Type B pancreatic cell (in vitro differentiated cells): Measurements from ENCODE around the gene PCAT7. TPM values are rescaled to one million over a fixed set of nuclear protein-coding genes. Genes with fewer than 3 reads are reported as not detected.

Experiments
- DNase-seq: peaks from one replicate; pipeline ENCODE4 v3.0.0; 2021; ENCODE audit warnings: mixed read lengths; ENCODE audit not compliant: unreplicated experiment; ENCODE audit errors: extremely low spot score
- H3K27ac Mint-ChIP-seq: 2 replicates; pipeline ENCODE4 v1.8.0; 2021; ENCODE audit warnings: mild to moderate bottlenecking, mixed read lengths
- H3K27me3 Mint-ChIP-seq: 2 replicates; pipeline ENCODE4 v1.8.0; 2021; ENCODE audit warnings: mixed read lengths
- H3K36me3 Mint-ChIP-seq: 2 replicates; pipeline ENCODE4 v1.8.0; 2021; ENCODE audit warnings: mixed read lengths
- H3K4me1 Mint-ChIP-seq: one replicate; pipeline ENCODE4 v1.8.0; 2021; ENCODE audit warnings: mixed read lengths; ENCODE audit not compliant: unreplicated experiment
- H3K4me3 Mint-ChIP-seq: 2 replicates; pipeline ENCODE4 v1.8.0; 2021; ENCODE audit warnings: mild to moderate bottlenecking, mixed read lengths
- H3K9me3 Mint-ChIP-seq: 2 replicates; pipeline ENCODE4 v1.8.0; 2021; ENCODE audit warnings: mixed read lengths
- total RNA-seq: library from RNA; stranded (reverse); gene quantifications from 2 replicates; pipeline ENCODE4 v1.2.1, GENCODE V29; 2021; ENCODE audit warnings: low replicate concordance
- TF ChIP-seq, protein P1 (sequence below): fragments of 200-600 bp; sonication (generic); conservative IDR thresholded peaks from 2 replicates; pipeline ENCODE4 v1.5.0; 2021; ENCODE audit warnings: antibody characterized with exemption, mild to moderate bottlenecking

The PCAT7 gene
- total RNA-seq, 1 donor from 2014 or later: 14.7 TPM

GRCh38 chr9:94514722-94515121, 40.2 kb upstream of the PCAT7 start:
- DNase-seq: no peak
- Mint-ChIP-seq H3K36me3 (no peaks in the 10 kb centered on the region), H3K27ac (no peak overlapping the region), H3K27me3 (no peaks in the 10 kb centered on the region), H3K9me3 (no peaks in the 10 kb centered on the region), H3K4me1 (peaks cover 16% of the 10 kb centered on the region), H3K4me3 (no peak overlapping the region)
- TF ChIP-seq, protein P1, sequence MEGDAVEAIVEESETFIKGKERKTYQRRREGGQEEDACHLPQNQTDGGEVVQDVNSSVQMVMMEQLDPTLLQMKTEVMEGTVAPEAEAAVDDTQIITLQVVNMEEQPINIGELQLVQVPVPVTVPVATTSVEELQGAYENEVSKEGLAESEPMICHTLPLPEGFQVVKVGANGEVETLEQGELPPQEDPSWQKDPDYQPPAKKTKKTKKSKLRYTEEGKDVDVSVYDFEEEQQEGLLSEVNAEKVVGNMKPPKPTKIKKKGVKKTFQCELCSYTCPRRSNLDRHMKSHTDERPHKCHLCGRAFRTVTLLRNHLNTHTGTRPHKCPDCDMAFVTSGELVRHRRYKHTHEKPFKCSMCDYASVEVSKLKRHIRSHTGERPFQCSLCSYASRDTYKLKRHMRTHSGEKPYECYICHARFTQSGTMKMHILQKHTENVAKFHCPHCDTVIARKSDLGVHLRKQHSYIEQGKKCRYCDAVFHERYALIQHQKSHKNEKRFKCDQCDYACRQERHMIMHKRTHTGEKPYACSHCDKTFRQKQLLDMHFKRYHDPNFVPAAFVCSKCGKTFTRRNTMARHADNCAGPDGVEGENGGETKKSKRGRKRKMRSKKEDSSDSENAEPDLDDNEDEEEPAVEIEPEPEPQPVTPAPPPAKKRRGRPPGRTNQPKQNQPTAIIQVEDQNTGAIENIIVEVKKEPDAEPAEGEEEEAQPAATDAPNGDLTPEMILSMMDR: no peak

GRCh38 chr9:94517254-94517653, 37.6 kb upstream of the PCAT7 start:
- no peak overlapping the region for H3K27ac Mint-ChIP-seq
- no peaks in the 10 kb centered on the region for H3K9me3 Mint-ChIP-seq
- no peaks in the 10 kb centered on the region for H3K27me3 Mint-ChIP-seq
- peaks cover 3% of the 10 kb centered on the region for H3K36me3 Mint-ChIP-seq
- no peak for DNase-seq
- H3K4me3 Mint-ChIP-seq: no peak overlapping the region
- TF ChIP-seq, protein P1: no peak
- H3K4me1 Mint-ChIP-seq: peaks cover 5% of the 10 kb centered on the region

DNA sequence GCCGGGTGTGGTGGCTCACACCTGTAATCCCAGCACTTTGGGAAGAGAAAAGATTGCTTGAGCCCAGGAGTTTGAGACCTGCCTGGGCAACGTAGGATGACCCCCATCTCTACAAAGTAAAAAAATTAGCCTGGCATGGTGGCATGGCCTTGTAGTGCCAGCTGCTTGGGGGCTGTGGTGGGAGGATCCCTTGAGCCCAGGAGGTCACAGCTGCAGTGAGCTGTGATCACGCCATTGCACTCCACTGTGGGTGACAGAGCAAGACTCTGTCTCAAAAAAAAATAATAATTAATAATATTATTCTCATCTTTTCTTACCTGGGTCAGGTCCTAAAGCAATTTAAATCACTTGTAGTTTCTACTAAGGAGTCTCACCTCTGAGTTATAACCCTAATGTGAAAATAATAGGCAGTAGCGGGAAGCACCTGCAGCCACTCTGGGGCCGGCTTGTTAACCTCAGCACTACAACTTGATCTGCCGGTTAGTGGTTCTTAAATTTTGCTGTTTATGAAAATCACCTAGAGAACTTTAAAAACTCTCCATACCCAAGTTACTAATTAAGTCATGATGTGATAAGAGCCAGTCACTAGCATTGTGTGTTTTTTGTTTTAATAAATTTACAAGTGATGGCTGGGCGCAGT, 29.4 kb upstream of the PCAT7 start:
- Mint-ChIP-seq H3K27ac (no peak overlapping the region), H3K36me3 (peaks cover 3% of the 10 kb centered on the region), H3K4me1 (no peaks in the 10 kb centered on the region), H3K27me3 (no peaks in the 10 kb centered on the region), H3K9me3 (no peaks in the 10 kb centered on the region), H3K4me3 (no peak overlapping the region)
- no peak for DNase-seq
- TF ChIP-seq, protein P1: no peak

DNA sequence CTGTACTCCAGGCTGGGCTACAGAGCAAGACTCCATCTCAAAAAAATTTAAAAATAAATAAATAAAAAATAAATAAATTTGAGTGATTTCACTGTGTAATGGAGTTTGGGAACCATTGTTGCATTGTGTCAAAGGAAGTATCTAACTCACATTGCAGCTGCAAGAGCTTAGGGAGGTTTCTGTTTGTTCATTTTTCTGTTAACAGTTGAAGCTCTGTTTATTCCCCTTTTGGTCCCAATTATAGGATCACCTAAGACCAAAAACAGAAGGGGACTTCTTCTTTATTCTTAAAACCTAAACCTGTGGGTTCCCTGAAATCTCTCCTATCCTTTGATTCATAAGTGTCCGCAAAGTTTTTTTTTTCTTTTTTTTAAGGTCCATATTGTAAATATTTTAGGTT, 28.6 kb upstream of the PCAT7 start:
- Mint-ChIP-seq H3K4me1 (no peaks in the 10 kb centered on the region), H3K27me3 (no peaks in the 10 kb centered on the region), H3K9me3 (no peaks in the 10 kb centered on the region), H3K36me3 (peaks cover 3% of the 10 kb centered on the region), H3K27ac (no peak overlapping the region), H3K4me3 (no peak overlapping the region)
- no peak for DNase-seq
- TF ChIP-seq, protein P1: no peak

GRCh38 chr9:94526951-94527350, 27.9 kb upstream of the PCAT7 start:
- H3K4me3 Mint-ChIP-seq: no peak overlapping the region
- no peak overlapping the region for H3K27ac Mint-ChIP-seq
- no peaks in the 10 kb centered on the region for H3K9me3 Mint-ChIP-seq
- no peaks in the 10 kb centered on the region for H3K27me3 Mint-ChIP-seq
- peaks cover 3% of the 10 kb centered on the region for H3K36me3 Mint-ChIP-seq
- no peaks in the 10 kb centered on the region for H3K4me1 Mint-ChIP-seq
- TF ChIP-seq, protein P1: no peak
- no peak for DNase-seq
